ENCODE measurements around the gene SIGMAR1.

Gene SIGMAR1

GRCh38 chr9:34601937-34602573 lies 35.5 kb downstream of the SIGMAR1 start:
- TF ChIP-seq CTCF (conservative IDR thresholded peaks at IDR 0.05; ENCODE audit: low read length), result no peak
- DNase-seq (ENCODE audit: low read depth), result no peak
- no peak overlapping the region for H3K4me3 ChIP-seq (ENCODE audit: low read length)

GRCh38 chr9:34600908-34601307 lies 36.7 kb downstream of the SIGMAR1 start:
- no peak for DNase-seq (ENCODE audit: low read depth)
- H3K4me3 ChIP-seq (ENCODE audit: low read length), result no peak overlapping the region
- TF ChIP-seq CTCF (conservative IDR thresholded peaks at IDR 0.05; ENCODE audit: low read length), result no peak

- TF ChIP-seq CTCF (conservative IDR thresholded peaks at IDR 0.05; ENCODE audit: low read length), result no peak
- DNase-seq (ENCODE audit: low read depth), result no peak
- no peak overlapping the region for H3K4me3 ChIP-seq (ENCODE audit: low read length)
Measured at GRCh38 chr9:34599546-34599945, 38.0 kb downstream of the SIGMAR1 start.

- no peak for TF ChIP-seq CTCF (conservative IDR thresholded peaks at IDR 0.05; ENCODE audit: low read length)
- no peak overlapping the region for H3K4me3 ChIP-seq (ENCODE audit: low read length)
- no peak for DNase-seq (ENCODE audit: low read depth)
Measured at GRCh38 chr9:34594177-34594576, 43.4 kb downstream of the SIGMAR1 start.

- H3K4me3 ChIP-seq (ENCODE audit: low read length), result no peak overlapping the region
- DNase-seq (ENCODE audit: low read depth), result no peak
Measured at GRCh38 chr9:34592895-34593601, 44.5 kb downstream of the SIGMAR1 start.

GRCh38 chr9:34591917-34592866 lies 45.4 kb downstream of the SIGMAR1 start:
- no peak overlapping the region for H3K4me3 ChIP-seq (ENCODE audit: low read length)
- no peak for DNase-seq (ENCODE audit: low read depth)
- TF ChIP-seq CTCF (conservative IDR thresholded peaks at IDR 0.05; ENCODE audit: low read length), result no peak

More at GRCh38 chr9:34592895-34593601, 44.5 kb downstream of the SIGMAR1 start:
- TF ChIP-seq CTCF (conservative IDR thresholded peaks at IDR 0.05; ENCODE audit: low read length), result no peak
